ENCODE data around the gene INTS2.

GRCh38 chr17:61862105-61862574 lies 65.6 kb downstream of the INTS2 start:
- TF ChIP-seq, protein P1, sequence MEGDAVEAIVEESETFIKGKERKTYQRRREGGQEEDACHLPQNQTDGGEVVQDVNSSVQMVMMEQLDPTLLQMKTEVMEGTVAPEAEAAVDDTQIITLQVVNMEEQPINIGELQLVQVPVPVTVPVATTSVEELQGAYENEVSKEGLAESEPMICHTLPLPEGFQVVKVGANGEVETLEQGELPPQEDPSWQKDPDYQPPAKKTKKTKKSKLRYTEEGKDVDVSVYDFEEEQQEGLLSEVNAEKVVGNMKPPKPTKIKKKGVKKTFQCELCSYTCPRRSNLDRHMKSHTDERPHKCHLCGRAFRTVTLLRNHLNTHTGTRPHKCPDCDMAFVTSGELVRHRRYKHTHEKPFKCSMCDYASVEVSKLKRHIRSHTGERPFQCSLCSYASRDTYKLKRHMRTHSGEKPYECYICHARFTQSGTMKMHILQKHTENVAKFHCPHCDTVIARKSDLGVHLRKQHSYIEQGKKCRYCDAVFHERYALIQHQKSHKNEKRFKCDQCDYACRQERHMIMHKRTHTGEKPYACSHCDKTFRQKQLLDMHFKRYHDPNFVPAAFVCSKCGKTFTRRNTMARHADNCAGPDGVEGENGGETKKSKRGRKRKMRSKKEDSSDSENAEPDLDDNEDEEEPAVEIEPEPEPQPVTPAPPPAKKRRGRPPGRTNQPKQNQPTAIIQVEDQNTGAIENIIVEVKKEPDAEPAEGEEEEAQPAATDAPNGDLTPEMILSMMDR (conservative IDR thresholded peaks at IDR 0.05) = no peak
- TF ChIP-seq ZFX (IDR thresholded peaks at IDR 0.05) = no peak
